ENCODE results near the gene PARD6G.
A peak's percentile ranks its signal among the peaks of the same experiment; 100 is the strongest.

Gene PARD6G

DNA sequence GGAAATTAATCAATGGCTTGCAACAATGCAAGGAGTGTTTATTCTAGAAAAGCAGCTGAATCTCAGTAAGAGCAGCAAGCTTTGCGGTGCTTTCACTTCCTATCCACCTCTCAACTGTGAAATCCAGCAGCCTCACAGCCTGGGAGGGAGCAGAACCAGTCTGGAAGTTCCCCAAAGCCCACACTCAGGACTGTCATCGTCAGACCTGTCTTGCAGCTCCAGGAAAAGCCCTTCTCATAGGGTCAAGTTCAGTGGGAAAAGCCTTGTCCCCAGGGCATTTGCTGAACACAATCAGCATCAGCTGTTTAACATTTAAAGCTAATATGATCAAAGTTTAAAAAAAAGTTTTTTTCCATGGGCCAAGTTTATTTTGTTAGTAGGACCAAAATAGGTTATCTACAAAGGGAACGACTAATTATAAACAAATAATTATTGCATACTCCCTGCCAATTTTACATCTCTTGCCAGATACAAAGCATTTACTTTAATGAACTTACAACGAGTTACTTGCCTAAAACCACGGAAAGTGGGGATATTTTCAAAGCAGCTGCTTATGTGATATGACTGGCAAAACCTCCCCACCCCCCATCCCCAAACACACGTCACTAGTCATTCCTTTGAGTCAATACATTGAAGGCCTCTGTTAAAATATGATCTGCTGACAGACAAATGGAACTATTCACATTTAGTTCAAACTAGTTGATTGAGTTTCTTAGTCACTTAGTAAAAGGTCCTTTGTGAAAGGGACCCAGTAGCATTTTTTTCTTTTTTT, 36.8 kb downstream of the PARD6G start:
- DNase-seq: no peak

DNA sequence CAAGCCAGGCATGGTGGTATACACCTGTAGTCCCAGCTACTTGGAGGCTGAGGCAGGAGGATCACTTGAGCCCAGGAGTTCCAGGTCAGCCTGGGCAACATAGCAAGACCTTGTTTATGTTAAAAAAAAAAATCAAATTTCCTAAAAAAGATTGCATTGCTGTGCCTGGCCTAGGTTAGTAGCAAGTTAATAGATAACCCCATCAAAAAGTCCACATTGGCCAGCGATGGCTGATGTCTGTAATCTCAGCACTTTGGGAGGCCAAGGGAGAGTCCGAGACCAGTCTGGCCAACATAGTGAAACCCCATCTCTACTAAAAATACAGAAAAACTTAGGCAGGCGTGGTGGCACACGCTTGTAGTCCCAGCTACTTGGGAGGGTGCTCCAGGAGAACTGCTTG, 38.7 kb downstream of the PARD6G start:
- DNase-seq: no peak

DNA sequence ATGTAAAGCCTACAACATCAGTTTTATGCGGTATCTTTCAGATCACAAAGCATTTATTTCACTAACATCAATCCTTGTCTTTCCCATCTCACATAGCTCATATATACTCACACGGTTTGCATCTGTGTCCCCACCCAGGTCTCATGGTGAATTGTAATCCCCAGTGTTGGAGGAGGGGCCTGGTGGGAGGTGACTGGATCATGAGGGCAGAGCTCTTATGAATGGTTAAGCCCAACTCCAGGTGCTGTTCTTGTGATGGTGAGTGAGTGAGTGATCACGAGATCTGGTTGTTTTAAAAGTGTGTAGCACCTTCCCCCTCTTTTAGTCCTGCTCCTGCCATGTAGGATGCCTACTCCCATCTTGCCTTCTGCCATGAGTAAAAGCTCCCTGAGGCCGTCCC, 42.0 kb downstream of the PARD6G start:
- DNase-seq: no peak

DNA sequence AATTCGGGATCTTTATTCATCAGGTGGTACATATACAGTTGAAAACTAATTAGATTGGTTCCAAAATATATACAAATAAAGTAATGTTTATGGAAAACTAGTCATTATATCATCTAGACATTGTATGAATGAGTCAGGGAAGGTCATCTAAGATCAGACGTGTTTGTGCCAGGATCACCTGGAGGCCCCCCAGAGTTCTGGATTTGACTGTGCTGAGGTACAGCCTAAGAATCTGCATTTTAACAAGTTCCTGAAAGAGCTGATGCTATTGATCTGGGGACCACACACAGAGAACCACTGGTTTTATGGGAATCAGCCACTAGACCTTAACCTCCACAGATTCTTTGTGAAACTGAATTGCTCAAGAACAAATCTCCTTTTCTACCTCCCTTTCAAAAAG, 43.2 kb downstream of the PARD6G start:
- peak in 1 of 5 experiments; percentile 14 for DNase-seq

DNA sequence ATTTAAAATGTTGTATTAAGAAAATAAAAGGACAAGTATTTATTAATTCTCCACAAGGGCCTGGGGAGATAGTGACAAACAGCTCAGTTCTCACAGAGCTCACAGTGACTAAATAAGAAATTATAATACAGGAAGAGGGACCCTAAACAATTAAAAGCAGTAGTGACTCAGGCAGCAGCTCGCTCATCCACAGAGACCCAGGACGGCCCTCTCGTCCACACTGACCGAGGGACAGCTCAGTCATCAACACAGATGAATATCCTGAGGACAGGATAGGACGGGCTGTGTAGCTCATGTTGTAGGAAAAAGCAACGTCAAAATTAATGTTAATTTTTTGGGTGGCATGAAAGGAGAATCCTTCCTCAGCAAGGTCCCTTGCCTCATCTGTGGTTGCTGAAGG, 44.1 kb downstream of the PARD6G start:
- DNase-seq: no peak

DNA sequence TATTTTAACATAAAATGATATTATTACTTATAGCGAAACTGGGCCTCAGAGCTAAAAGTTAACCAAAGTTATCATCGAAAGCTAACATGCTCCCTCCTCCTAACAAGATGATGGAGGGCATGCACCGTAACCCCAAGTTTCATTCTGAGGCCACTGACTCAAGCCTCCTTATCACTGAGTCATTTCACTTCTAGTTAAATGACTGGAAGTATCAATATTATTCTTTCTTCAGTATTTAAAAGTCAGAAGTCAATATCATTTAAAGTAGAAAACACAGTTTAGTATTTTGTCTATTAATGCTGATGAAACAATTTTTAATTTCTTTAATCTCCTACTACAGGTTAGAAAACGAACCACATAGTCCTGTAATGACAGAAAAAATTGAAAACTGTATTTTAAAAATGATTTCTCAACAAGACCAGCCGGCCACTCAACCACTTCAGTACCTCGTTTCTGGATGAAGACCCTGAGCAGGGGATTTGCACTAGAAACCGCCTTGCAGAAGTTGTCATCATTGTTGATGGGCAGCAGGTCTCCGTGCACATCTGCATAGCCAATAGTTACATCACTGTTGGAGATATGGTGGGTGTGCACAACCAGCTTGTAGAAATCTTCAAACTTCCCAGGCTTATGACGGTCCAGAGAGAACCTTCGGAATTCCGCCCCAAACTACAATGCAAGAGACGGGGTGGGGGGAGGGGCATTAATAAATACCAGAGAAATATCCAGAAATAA, 44.9 kb downstream of the PARD6G start:
- DNase-seq: peak in 1 of 5 experiments; percentile 93

DNA sequence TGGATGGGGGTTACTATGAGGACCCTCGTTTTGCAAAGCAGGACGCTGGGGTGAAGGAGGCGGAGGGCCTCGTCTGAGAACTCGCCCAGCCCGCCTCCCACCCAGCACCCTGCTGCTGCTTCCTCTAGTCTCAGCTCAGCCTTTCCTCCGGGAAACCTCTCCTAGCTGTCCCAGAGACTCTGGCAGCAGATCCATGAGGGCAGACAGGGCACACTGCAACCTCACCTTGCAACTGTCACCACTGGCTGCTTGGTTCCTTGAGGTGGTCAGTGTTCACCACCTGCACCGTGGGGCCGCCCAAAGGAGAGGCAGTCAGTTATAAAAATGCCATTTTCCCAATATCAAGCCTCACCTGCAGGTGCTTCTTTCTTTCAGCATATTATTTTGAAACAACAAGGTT, 45.6 kb downstream of the PARD6G start:
- DNase-seq: no peak

DNA sequence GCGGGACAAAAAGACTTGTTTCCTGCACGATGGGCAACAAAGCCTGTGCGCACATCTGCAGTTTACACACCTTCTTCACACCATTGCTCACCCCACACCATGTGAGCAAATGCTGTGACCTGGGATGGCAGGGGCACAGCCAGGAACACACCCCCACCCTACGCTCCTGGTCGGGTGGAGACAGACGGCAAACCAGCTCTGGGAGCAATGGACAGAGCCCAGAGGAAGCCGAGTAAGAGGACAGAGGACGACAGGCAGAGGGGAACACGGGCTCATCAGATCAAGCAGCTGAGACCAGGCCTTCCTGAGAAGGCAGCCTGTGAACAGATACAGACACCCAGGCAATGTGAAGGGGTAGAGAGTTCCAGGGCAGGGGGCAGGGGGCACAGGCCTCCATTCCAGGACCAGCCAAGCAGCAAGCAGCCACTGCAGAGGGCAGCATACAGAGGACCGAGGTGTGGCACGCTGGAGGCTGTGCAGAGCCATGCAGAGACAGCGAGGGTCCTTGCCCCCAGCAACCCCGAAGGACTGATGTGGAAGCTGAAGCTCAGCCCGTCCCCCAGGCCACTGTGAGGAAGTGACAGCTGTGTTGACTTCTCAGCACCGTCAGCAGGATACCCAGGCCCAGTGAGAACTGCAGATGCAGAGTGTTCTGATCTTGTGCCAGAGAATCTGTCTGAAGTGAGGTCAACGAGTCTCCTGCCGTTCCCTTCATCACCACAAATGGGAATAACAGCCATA, 46.2 kb downstream of the PARD6G start:
- DNase-seq: no peak

DNA sequence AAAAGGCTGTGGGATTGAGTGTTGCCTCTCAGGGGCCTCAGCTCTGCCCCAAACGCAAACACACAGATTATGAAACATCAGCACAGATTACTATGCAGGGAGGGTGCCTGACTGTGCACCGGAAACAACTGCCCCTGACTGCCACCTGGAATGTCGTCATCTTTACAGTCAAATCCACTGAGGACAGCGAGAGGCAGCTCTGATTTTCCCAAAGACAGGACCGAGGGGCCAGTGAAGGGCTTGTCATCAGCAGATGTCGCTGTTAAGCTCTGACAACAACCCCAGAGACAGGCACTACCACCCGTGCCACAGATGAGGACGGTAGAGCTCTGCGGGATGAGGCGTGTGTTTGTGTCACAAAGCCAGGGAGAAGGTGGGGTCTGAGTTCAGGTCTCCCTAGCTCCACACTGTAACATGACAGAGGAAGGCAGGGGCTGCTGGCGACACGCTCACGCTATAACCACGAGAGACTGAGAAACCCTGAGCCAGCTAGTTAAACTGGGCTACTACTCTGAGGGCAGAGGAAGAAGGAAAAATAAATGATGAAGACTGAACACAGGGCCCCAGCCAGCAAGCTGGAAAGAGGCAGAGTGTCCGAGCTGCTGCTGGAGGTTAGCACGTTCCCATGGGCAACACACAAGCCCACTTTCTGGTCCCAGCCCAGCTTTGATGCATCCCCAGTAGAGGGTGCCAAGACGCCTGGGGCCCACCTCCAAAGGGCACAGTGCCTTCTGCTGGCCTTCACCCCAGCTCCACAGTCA, 47.0 kb downstream of the PARD6G start:
- DNase-seq: peak in 1 of 5 experiments; percentile 18

DNA sequence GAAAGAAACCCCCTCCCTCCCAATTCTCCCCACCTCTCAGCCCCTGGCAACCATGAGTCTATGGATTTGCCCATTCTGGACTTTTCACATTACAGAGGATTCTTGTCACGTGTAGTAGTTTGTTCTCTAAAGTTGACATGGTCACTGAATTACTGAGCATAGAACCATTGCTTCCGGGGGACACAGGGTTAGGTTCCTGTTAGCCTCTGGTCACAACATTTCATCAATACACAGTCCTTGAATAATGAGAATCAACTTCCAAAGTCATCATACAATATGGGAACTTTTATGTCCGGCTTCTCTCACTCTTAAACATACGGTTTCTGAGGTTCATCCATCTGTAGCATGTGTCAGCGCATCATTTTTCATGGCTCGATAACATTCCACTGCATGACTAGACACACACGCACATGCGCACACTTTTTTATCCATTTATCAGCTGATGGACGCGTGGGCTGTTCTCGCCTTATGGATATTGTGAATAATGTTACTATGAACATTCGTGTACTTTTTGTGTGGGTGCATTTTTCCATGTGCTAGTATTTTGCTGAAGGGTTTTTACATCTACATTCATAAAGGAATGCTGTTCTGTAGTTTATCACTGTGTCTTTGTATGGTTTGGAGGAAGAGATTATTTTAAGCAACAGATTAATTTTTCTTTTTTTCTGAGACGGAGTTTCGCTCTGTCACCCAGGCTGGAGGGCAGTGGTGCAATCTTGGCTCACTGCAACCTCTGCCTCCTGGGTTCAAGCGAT, 48.1 kb downstream of the PARD6G start:
- DNase-seq: no peak

DNA sequence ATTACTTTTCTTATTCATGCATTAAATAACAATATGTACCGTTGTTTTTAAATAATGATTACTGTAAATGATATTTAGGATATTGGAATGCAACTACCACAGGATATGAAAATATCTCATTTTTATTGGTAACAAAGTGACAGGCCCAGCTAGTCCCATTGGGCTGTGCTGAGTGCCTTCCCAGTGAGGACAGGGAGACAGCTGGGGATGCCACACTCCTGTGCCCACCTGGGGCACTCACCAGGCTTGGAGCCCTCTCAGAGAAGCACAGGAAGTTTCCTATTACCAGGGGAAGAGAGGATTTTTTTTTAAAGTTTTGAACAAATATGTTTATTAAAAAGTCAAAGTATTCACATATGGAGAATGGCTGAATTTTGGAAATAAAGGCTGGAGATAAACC, 48.9 kb downstream of the PARD6G start:
- no peak for DNase-seq

DNA sequence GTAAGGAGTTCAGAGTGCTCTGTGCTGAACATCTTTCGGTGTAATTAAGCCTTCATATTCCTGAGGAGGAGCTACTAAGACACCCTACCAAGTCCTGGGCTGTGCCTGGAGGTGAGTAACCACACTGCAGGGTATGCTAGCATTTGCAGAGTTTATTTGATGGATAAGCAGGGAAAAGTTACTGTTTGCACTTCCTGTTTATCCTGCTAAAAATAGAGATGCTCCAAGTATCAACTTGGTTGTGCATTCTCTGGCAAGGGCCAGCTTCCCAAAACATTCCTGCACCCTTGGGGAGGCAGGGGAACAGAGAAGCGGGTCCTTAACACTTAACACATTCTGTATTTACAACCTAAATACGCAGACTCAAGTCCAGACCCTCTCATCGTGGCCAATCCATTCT, 49.8 kb downstream of the PARD6G start:
- no peak for DNase-seq

DNA sequence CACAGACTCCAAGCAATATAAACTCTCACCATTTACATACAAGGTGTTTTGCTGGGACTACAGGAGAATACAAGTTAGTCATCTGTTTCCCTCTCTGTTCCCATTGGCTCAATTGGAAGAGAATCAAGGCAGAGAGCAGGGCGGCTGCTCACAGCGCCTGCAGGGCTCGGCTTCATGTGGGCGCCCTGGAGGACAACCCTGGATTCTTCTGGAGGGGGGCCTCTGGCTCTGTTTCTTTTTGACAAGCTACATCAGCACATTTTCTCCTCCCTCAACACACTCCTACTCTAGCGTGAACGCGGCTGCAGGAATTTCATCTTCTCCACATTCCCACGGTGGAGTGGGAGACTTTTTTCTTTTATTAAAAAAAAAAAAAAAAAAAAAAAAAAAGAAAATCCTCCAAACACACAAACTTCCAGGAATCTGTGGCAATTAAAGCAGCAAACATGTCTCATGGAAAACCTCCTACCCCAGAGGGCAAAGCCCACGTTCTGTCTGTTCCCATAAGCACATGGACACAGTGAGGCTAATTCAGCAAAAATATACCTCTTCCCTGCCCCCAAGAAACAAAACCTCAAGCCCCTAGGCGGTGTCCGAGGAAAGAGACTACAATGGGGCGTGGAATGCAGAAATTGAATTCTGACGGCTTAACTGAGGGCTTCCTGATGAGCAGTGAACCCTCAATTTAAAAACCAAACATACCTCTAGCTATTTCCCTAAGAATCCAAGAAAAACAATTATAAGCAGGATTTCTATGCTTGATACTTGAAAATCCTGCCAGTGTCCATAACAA, 50.6 kb downstream of the PARD6G start:
- no peak for DNase-seq

DNA sequence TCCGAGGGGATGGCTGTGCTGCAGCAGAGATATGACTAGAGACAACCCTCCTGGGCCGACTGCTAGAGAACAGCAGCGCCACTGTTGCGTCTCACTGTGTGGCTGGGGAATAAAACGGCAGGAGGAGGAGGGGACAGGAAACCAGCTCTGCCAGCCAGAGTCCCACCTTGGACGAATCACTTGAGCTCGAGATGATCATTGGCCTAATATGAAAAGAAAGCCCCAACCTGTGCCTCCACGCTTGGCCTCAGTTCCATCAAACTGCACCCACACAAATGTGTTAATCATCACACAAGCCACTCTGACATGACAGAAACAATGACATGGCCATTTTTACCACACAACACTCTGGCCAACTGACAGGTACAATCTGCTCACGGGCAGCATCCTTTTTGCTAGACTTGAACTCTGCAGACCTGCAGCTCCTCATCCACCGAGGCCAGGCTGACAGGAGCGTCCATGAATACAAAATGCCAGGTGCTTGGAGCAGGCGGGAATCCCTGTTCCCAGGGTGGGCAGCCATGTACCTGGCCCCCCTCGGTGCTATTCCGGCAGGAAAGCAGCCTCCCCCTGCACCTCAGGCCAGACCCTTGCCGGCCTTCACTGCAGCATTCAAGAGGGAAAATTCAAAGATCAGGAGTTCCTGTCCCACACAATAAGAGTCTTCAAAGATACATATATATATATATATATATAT, 52.3 kb downstream of the PARD6G start:
- no peak for DNase-seq

DNA sequence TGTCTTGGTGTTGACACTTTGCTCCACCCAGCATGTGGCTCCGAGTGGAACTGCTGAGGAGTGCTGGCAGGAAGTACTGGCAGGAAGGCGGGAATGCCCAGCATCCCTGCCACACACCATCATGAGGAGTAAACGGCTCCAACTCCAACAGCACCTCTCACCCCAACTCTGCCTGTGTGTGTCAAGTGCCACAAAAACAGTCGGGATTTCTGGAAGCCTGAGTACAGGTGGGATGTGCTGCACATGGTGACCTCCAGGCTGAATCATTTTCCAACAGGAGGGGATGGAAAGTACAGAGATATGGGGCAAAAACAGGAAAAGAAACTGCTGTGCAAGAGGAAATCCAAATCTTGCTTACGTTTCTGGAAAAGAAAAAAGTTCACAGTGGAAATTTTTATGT, 53.6 kb downstream of the PARD6G start:
- no peak for DNase-seq

DNA sequence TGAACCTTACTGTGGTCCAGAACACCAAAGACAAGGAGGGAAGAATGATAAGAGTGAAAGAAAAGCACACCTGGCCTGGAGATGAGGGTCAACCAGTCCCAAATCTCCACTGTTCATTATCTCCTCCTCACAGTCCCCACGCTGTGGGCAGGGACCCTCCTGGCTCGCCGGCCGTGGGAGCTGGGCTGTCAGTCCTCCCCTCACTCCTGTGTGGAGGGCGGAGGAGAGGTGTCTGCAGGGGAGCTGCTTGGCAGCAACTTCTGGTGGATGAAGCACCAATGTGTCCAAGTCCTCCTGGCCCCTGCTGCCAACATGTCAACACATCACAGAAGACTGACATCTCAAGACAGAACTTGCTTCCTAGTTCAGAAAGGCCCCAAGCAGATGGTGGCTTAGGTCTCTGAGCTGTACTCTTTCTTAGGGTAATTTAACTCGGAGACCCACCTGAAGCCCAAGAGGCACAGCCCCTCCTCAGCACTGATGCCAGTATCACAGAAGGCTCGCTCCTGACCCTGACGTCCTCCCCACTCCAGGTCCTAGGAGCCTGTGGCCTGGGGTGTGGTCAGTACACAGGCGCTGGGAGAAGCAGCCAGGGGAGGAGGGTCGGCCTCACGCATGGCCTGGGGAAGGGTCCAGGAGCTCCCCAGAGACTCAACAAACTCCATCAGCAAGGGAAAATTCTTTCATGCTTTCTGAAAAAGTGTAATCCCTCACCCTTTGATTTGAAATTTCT, 54.5 kb downstream of the PARD6G start:
- no peak for DNase-seq

DNA sequence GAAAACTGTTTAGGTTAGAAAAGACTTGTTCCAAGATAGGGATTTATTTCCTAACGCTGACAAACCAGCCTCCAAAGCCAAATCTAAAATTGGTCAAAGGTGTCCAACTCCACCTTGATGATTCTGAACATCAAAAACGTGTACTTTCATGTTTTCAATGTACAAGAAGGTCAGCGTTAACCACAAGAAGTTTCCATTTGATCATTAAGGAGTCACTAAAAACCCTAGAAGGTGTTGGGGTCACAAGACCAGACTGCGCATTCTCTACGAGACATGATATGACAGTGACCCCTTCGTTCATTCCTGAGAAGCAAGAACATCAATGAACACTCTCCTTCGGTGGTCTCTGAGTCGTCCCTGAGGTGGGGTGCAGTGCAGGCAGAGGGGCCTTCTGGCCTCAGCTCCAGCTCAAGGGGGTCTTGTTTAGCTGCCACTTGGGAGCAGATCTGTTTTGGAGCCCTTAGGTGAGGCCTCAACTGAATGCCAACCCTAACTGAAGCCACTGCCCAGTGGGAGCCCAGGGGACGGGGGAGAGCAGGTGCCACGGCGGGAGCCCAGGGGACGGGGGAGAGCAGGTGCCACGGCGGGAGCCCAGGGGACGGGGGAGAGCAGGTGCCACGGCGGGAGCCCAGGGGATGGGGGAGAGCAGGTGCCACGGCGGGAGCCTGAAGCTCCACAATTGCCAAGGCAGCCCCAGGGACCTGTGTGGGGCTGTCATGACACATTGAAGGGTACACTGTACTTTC, 55.2 kb downstream of the PARD6G start:
- no peak for DNase-seq

DNA sequence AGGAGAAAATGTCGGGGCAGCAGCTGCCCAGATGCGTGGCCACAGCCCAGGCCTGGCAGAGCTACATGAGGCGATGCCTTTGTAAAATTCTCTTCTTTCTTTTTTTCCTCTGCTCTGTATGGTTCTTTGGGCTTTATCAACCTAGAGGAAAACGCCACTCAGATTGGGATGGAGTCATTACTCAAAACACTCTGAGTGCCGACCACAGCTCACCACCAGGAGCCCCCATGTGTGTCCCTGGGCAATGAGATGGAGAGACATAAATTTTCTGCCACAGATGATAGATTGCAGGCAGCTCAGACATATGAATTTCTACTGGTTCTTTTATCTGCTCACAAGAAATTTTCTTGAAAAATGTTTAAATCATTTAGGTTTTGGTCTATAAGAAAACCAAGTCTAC, 56.0 kb downstream of the PARD6G start:
- DNase-seq: no peak

DNA sequence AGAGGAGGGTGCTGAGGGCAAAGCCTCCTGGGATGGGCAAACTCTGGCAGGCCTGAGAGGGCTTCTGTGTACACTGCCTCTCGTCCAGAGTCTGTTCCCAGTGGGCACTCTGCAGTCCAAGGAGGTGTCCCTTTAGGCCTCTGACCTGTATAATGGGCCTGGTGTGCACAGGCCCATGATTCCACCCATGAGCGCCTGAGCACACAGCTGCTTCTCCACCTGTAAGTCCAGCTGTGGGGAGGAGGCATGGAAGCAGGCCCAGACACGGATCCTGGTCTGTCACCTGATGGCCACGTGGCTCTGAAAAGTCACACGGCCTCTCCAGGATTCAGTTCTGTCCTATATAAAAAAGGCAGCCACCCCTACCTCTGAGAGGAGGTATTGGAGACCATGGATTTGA, 57.0 kb downstream of the PARD6G start:
- no peak for DNase-seq
